Left ventricle myocardium inferior (tissue), 1 donor: ENCODE data around the gene PDE9A. TPM values are rescaled to one million over a fixed set of nuclear protein-coding genes. Genes with fewer than 3 reads are reported as not detected.
"Not testable (repeated sequence)": the region's sequence is repeated elsewhere in the genome, so short reads cannot be mapped to it uniquely, and the experiment has no call there.

ENCODE experiments used
- DNase-seq: peaks from one replicate; pipeline ENCODE4 v3.0.0-alpha.2; 2020
- H3K27ac ChIP-seq: fragments of 200-600 bp; replicated peaks from 2 replicates; pipeline ENCODE4 v1.8.0; 2021
- H3K27me3 ChIP-seq: fragments of 200-600 bp; 2 replicates; pipeline ENCODE4 v1.8.0; 2021; ENCODE audit warnings: low read depth
- H3K36me3 ChIP-seq: fragments of 200-600 bp; 2 replicates; pipeline ENCODE4 v1.8.0; 2021
- H3K4me1 ChIP-seq: fragments of 200-600 bp; 2 replicates; pipeline ENCODE4 v1.8.0; 2021
- H3K4me3 ChIP-seq: fragments of 200-600 bp; 2 replicates; pipeline ENCODE4 v1.8.0; 2021; ENCODE audit warnings: mild to moderate bottlenecking, moderate library complexity
- H3K9me3 ChIP-seq: fragments of 200-600 bp; replicated peaks from 2 replicates; pipeline ENCODE4 v1.8.0; 2021
- intact Hi-C: fragments of 100-400 bp; cut with micrococcal nuclease; formaldehyde crosslinking; loops from one replicate; pipeline ENCODE4 v1.11.0; 2022
- total RNA-seq: library from RNA; stranded (reverse); fragmentation: NEBNext Ultra II Directional; extraction: Animal tissue kit (Norgen Biotek cat#: 25700); gene quantifications from one replicate; pipeline ENCODE4 v1.2.1, GENCODE V29; 2021
- TF ChIP-seq, protein P1 (sequence below): fragments of 200-600 bp; IDR thresholded peaks from 2 replicates; pipeline ENCODE4 v1.8.0; 2021; ENCODE audit warnings: antibody characterized with exemption, mild to moderate bottlenecking, borderline replicate concordance
- donor health status: DM: no; HTN: yes; CAD: no; lungs with severe emphysema.

The PDE9A gene
- total RNA-seq, 1 donor from 2014 or later = 3.2 TPM

GRCh38 chr21:42705746-42706374 lies 52.4 kb downstream of the PDE9A start:
- Histone ChIP-seq H3K36me3 (peaks cover 14% of the 10 kb centered on the region), H3K4me3 (no peak overlapping the region), H3K27me3 (peaks cover 45% of the 10 kb centered on the region), H3K4me1 (no peaks in the 10 kb centered on the region), H3K27ac (no peak overlapping the region), H3K9me3 (peaks cover 15% of the 10 kb centered on the region)
- intact Hi-C loops = no loop called here
- DNase-seq = no peak
- TF ChIP-seq, protein P1, sequence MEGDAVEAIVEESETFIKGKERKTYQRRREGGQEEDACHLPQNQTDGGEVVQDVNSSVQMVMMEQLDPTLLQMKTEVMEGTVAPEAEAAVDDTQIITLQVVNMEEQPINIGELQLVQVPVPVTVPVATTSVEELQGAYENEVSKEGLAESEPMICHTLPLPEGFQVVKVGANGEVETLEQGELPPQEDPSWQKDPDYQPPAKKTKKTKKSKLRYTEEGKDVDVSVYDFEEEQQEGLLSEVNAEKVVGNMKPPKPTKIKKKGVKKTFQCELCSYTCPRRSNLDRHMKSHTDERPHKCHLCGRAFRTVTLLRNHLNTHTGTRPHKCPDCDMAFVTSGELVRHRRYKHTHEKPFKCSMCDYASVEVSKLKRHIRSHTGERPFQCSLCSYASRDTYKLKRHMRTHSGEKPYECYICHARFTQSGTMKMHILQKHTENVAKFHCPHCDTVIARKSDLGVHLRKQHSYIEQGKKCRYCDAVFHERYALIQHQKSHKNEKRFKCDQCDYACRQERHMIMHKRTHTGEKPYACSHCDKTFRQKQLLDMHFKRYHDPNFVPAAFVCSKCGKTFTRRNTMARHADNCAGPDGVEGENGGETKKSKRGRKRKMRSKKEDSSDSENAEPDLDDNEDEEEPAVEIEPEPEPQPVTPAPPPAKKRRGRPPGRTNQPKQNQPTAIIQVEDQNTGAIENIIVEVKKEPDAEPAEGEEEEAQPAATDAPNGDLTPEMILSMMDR = no peak

DNA sequence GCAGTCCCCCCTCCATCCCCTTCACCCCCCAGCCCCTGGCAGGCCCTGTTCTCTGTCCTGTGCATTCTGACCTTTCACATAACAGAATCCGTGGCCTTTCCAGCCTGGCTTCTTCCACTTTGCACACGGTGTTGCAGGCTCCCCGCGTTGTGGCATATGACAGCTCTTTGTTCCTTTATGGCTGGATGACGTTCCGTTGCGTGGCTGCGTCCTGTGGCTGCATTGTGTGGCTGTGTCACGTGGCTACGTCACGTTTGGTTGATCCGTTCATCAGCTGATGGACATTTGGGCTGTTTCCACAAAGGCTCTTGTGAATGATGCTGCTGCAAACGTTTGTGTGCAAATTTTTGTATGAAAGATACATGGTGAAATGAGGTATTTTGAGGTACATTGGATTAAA lies 53.3 kb downstream of the PDE9A start:
- Histone ChIP-seq H3K36me3 (peaks cover 5% of the 10 kb centered on the region), H3K4me3 (no peak overlapping the region), H3K27ac (no peak overlapping the region), H3K27me3 (peaks cover 45% of the 10 kb centered on the region), H3K4me1 (no peaks in the 10 kb centered on the region), H3K9me3 (peaks cover 8% of the 10 kb centered on the region)
- intact Hi-C loops = no loop called here
- no peak for DNase-seq
- TF ChIP-seq, protein P1 = no peak

GRCh38 chr21:42707207-42707830 lies 53.9 kb downstream of the PDE9A start:
- no peak for DNase-seq
- intact Hi-C loops = no loop called here
- Histone ChIP-seq H3K4me3 (no peak overlapping the region), H3K27ac (no peak overlapping the region), H3K4me1 (no peaks in the 10 kb centered on the region), H3K36me3 (no peaks in the 10 kb centered on the region), H3K27me3 (peaks cover 45% of the 10 kb centered on the region), H3K9me3 (peaks cover 3% of the 10 kb centered on the region)
- TF ChIP-seq, protein P1 = no peak

DNA sequence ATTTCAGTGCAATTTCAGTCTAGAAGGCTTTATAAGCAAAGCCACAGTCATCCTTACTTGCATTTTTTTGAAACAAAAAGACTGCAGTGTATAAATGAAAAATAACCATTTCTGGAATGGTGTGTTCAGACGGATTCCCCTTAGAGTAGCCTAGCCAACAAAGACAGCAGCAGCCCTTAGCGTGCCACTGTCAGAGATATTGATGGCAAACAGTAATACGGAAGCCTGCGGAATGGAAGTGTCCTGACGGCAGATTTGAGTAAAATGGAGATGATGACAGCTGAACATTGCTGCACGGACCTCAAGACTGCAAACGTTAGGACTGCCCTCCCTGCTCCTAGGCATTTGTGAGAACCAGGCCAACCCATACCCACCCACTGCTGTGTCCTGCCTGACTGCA lies 54.7 kb downstream of the PDE9A start:
- Histone ChIP-seq H3K4me3 (no peak overlapping the region), H3K36me3 (no peaks in the 10 kb centered on the region), H3K27me3 (peaks cover 45% of the 10 kb centered on the region), H3K4me1 (no peaks in the 10 kb centered on the region), H3K9me3 (no peaks in the 10 kb centered on the region), H3K27ac (no peak overlapping the region)
- no peak for DNase-seq
- intact Hi-C loops = no loop called here
- TF ChIP-seq, protein P1 = no peak

DNA sequence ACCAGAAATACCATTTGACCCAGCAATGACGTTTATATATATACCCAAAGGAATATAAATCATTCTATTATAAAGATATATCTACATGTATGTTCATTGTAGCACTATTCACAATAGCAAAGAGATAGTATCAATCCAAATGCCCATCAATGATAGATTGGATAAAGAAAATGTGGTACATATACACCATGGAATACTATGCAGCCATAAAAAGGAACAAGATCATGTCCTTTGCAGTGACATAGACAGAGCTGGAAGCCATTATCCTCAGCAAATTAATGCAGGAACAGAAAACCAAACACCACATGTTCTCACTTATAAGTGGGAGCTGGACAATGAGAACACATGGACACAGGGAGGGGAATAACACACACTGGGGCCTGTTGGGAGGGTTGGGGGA lies 55.5 kb downstream of the PDE9A start:
- H3K9me3 ChIP-seq, H3K4me1 ChIP-seq, H3K4me3 ChIP-seq, DNase-seq, H3K27ac ChIP-seq, H3K36me3 ChIP-seq, intact Hi-C loops: not testable (repeated sequence)
- H3K27me3 ChIP-seq = peaks cover 45% of the 10 kb centered on the region

DNA sequence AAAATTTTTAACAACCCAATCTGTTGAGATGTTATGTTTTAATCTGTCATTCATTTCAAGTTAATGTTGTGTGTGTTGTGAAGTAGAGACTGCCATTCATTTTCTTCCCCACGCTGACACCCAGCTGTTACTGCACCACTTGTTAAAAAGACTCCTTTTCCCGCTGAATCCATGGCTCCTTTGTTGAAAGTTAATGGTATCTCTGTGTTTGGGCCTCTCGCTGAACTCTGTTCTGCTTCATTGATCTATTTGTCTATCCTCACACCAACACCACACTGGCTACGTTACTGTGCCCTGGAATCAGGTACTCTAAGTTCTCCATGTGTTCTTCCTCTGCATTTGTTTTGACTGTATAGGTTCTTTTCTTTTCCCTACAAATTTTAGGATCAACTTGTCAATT lies 58.2 kb downstream of the PDE9A start:
- intact Hi-C loops = no loop called here
- Histone ChIP-seq H3K27me3 (peaks cover 24% of the 10 kb centered on the region), H3K9me3 (no peaks in the 10 kb centered on the region), H3K27ac (no peak overlapping the region), H3K4me3 (no peak overlapping the region), H3K4me1 (no peaks in the 10 kb centered on the region), H3K36me3 (peaks cover 3% of the 10 kb centered on the region)
- no peak for DNase-seq
- TF ChIP-seq, protein P1 = no peak

GRCh38 chr21:42715427-42715826 lies 62.0 kb downstream of the PDE9A start:
- H3K4me3 ChIP-seq, H3K36me3 ChIP-seq, DNase-seq, intact Hi-C loops, H3K27ac ChIP-seq, H3K4me1 ChIP-seq, H3K9me3 ChIP-seq, H3K27me3 ChIP-seq: not testable (repeated sequence)
